Natural killer cell (primary cell): ENCODE measurements around the gene SMARCC1. TPM values are rescaled to one million over a fixed set of nuclear protein-coding genes. Genes with fewer than 3 reads are reported as not detected.

ENCODE experiments used
- ATAC-seq, 3 donors: fragments of 150-1000 bp in 2 of 3; fragments of 200-7000 bp in 1 of 3; cut with Tn5 transposase; 1 replicate in 1 of 3; 2 replicates in 2 of 3; pipeline ENCODE4 v1.10.0; 2021; ENCODE audit warnings: mild to moderate bottlenecking in 2 of 3, moderate library complexity in 2 of 3
- DNase-seq, 2 donors: peaks; one replicate each; pipeline versions ENCODE4 v3.0.0 to v3.0.0-alpha.2; 2013 to 2021; ENCODE audit warnings: mixed read lengths in 1 of 2
- H3K27ac ChIP-seq: one replicate; pipeline ENCODE4 v1.5.1; 2013; ENCODE audit warnings: mild to moderate bottlenecking, low read length
- H3K27me3 ChIP-seq: one replicate; pipeline ENCODE4 v1.6.1; 2013; ENCODE audit warnings: low read length; ENCODE audit not compliant: control insufficient read depth, insufficient read depth
- H3K36me3 ChIP-seq: one replicate; pipeline ENCODE4 v1.6.1; 2013; ENCODE audit warnings: low read length; ENCODE audit not compliant: control insufficient read depth, insufficient read depth
- H3K4me1 ChIP-seq: one replicate; pipeline ENCODE4 v1.6.1; 2013; ENCODE audit warnings: low read length; ENCODE audit not compliant: control insufficient read depth, insufficient read depth
- H3K4me3 ChIP-seq: one replicate; pipeline ENCODE4 v1.5.1; 2013; ENCODE audit warnings: low read length
- H3K9me3 ChIP-seq: one replicate; pipeline ENCODE4 v1.6.1; 2013; ENCODE audit warnings: low read length; ENCODE audit not compliant: control insufficient read depth, insufficient read depth
- H3K27ac Mint-ChIP-seq, 2 donors: one replicate each; pipeline ENCODE4 v1.8.0; 2022; ENCODE audit warnings: mild to moderate bottlenecking in 2 of 2, mixed read lengths in 2 of 2, moderate library complexity in 1 of 2
- H3K27me3 Mint-ChIP-seq, 2 donors: one replicate each; pipeline ENCODE4 v1.8.0; 2022; ENCODE audit warnings: low read depth in 2 of 2, mixed read lengths in 2 of 2
- H3K36me3 Mint-ChIP-seq: one replicate; pipeline ENCODE4 v1.8.0; 2022; ENCODE audit warnings: mixed read lengths
- H3K4me1 Mint-ChIP-seq, 2 donors: one replicate each; pipeline ENCODE4 v1.8.0; 2022; ENCODE audit warnings: mixed read lengths in 2 of 2
- H3K4me3 Mint-ChIP-seq: one replicate; pipeline ENCODE4 v1.8.0; 2022; ENCODE audit warnings: mild to moderate bottlenecking, moderate library complexity, mixed read lengths
- H3K9me3 Mint-ChIP-seq, 2 donors: one replicate each; pipeline ENCODE4 v1.8.0; 2022; ENCODE audit warnings: mixed read lengths in 2 of 2
- WGBS: methylation state at CpG from one replicate; pipeline ENCODE4 v1.1.7; 2013; ENCODE audit warnings: missing lambda C conversion rate; ENCODE audit not compliant: insufficient coverage; 5-methylcytosine and 5-hydroxymethylcytosine counted together
- intact Hi-C: fragments of 100-400 bp; cut with micrococcal nuclease; formaldehyde crosslinking; loops from one replicate; pipeline ENCODE4 v1.14.2; 2022
- total RNA-seq, 4 donors: library from RNA; stranded (reverse); fragments of 120-200 nt in 1 of 4; gene quantifications; one replicate each; pipeline versions ENCODE4 v1.2.3 to v1.2.4, GENCODE V29; 2013 to 2022
- TF ChIP-seq, protein P1 (sequence below): fragments of 200-600 bp; IDR thresholded peaks from one replicate; pipeline ENCODE4 v1.8.0; 2022; ENCODE audit warnings: antibody characterized with exemption

SMARCC1 gene
- total RNA-seq, 3 donors from 2014 or later (not counting 1 experiment from before 2014, with no cell fraction given): 96.1 to 108 (median 102) TPM

DNA sequence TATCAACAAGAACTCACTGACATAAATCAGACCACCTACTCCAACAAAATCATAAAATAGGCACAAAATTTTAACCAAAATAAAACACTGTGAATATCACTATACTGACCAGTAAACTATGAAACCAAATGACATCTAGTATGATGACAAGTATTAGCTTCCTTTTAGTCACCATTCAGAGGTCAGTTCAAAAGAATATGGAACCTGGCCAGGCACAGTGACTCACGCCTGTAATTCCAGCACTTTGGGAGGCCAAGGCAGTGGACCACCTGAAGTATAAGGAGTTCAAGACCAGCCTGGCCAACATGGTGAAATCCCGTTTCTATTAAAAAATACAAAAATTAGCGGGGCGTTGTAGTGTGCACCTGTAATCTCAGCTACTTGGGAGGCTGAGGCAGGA lies 65.8 kb downstream of the SMARCC1 start:
- no peak overlapping the region for H3K27ac ChIP-seq
- Mint-ChIP-seq H3K27me3 (no peaks in the 10 kb centered on the region), H3K4me1 (peaks cover 8 to 15% of the 10 kb centered on the region in 2 donors), H3K9me3 (no peaks in the 10 kb centered on the region), H3K27ac (peak overlapping the region in 1 of 2 donors; percentile 5), H3K36me3 (peaks cover 4% of the 10 kb centered on the region), H3K4me3 (no peak overlapping the region)
- no peak for ATAC-seq
- H3K4me1 ChIP-seq: no peaks in the 10 kb centered on the region
- DNase-seq: no peak
- 95% methylated on average over 4 of the region's 4 CpGs for WGBS
- intact Hi-C loops: no loop called here
- TF ChIP-seq, protein P1, sequence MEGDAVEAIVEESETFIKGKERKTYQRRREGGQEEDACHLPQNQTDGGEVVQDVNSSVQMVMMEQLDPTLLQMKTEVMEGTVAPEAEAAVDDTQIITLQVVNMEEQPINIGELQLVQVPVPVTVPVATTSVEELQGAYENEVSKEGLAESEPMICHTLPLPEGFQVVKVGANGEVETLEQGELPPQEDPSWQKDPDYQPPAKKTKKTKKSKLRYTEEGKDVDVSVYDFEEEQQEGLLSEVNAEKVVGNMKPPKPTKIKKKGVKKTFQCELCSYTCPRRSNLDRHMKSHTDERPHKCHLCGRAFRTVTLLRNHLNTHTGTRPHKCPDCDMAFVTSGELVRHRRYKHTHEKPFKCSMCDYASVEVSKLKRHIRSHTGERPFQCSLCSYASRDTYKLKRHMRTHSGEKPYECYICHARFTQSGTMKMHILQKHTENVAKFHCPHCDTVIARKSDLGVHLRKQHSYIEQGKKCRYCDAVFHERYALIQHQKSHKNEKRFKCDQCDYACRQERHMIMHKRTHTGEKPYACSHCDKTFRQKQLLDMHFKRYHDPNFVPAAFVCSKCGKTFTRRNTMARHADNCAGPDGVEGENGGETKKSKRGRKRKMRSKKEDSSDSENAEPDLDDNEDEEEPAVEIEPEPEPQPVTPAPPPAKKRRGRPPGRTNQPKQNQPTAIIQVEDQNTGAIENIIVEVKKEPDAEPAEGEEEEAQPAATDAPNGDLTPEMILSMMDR: no peak
- H3K9me3 ChIP-seq: no peaks in the 10 kb centered on the region
- peaks cover 53% of the 10 kb centered on the region for H3K36me3 ChIP-seq
- H3K27me3 ChIP-seq: no peaks in the 10 kb centered on the region
- H3K4me3 ChIP-seq: no peak overlapping the region

DNA sequence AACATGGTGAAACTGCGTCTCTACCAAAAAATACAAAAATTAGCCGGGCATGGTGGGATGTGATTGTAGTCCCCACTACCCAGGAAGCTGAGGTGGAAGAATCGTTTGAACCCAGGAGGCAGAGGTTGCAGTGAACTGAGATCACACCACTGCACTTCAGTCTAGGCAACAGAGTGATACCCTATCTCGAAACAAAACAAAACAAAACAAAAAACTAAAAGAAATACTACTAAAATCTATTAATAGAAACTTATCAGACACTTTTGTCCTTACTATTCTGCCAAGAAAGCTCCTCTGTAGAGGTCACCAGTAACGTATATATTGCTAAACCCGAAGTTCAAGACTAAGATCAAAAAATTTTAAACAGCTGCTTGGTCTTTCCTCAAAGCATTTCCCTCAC lies 67.1 kb downstream of the SMARCC1 start:
- no peaks in the 10 kb centered on the region for H3K27me3 ChIP-seq
- TF ChIP-seq, protein P1: no peak
- H3K27ac ChIP-seq: no peak overlapping the region
- WGBS: 93% methylated on average over 6 of the region's 6 CpGs
- Mint-ChIP-seq H3K36me3 (peaks cover 4% of the 10 kb centered on the region), H3K9me3 (no peaks in the 10 kb centered on the region), H3K4me1 (peaks cover 8 to 14% of the 10 kb centered on the region in 2 donors), H3K27ac (peak overlapping the region in 1 of 2 donors; percentile 5), H3K27me3 (no peaks in the 10 kb centered on the region), H3K4me3 (no peak overlapping the region)
- ATAC-seq (no peak), DNase-seq (no peak)
- H3K4me1 ChIP-seq: no peaks in the 10 kb centered on the region
- H3K9me3 ChIP-seq: no peaks in the 10 kb centered on the region
- intact Hi-C loops: no loop called here
- no peak overlapping the region for H3K4me3 ChIP-seq
- peaks cover 53% of the 10 kb centered on the region for H3K36me3 ChIP-seq

DNA sequence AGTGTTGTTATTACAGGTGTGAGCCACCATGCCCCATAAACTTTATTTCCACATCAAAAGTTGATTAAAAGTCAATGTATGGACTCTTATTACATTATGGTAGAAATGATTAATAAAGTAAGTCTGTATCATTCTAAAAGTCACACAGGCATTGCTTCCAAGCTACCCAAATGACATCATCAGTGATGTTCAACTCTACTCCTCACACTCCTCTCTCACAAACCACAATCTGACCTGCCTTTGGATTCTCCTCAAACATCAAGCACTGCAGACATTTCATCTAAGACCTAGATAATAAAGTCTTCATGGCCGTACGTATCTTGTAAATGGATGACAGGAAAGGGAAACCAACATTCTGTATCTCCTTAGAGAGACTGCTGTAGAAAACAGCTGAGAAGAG lies 68.0 kb downstream of the SMARCC1 start:
- no peak overlapping the region for H3K27ac ChIP-seq
- H3K4me1 Mint-ChIP-seq: peaks cover 8 to 14% of the 10 kb centered on the region in 2 donors
- no peak overlapping the region for H3K4me3 Mint-ChIP-seq
- H3K9me3 Mint-ChIP-seq: no peaks in the 10 kb centered on the region
- peaks cover 4% of the 10 kb centered on the region for H3K36me3 Mint-ChIP-seq
- no peaks in the 10 kb centered on the region for H3K27me3 ChIP-seq
- H3K4me3 ChIP-seq: no peak overlapping the region
- H3K27ac Mint-ChIP-seq: no peak overlapping the region
- H3K9me3 ChIP-seq: no peaks in the 10 kb centered on the region
- no peak for ATAC-seq
- TF ChIP-seq, protein P1: no peak
- no peaks in the 10 kb centered on the region for H3K27me3 Mint-ChIP-seq
- intact Hi-C loops: no loop called here
- WGBS: 90% methylated on average over 2 of the region's 2 CpGs
- no peaks in the 10 kb centered on the region for H3K4me1 ChIP-seq
- peaks cover 54% of the 10 kb centered on the region for H3K36me3 ChIP-seq
- no peak for DNase-seq

DNA sequence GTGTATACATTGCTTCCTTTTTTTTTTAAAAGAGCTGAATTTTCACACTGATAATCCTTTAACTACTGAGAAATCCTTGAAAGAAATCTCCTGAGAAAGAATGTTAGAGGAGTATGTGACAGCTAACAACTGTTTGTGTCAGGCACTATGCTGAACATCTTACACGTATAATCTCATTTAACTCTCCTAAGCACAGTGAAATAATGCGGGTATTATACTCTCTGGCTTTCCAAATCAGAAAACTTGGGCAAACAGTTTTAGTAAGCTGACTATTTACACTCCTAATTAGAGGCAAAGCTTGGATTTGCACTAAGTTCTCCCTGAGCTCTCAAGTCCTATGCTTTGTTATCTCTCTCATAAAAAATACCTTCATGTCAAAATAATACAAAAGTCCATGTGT lies 69.3 kb downstream of the SMARCC1 start:
- DNase-seq (no peak), ATAC-seq (no peak)
- Histone ChIP-seq H3K27me3 (no peaks in the 10 kb centered on the region), H3K4me3 (no peak overlapping the region), H3K4me1 (no peaks in the 10 kb centered on the region), H3K36me3 (peaks cover 53% of the 10 kb centered on the region), H3K27ac (no peak overlapping the region), H3K9me3 (no peaks in the 10 kb centered on the region)
- TF ChIP-seq, protein P1: no peak
- intact Hi-C loops: no loop called here
- Mint-ChIP-seq H3K4me3 (no peak overlapping the region), H3K27ac (no peak overlapping the region), H3K4me1 (peaks cover 8 to 14% of the 10 kb centered on the region in 2 donors), H3K27me3 (no peaks in the 10 kb centered on the region), H3K36me3 (peaks cover 4% of the 10 kb centered on the region), H3K9me3 (no peaks in the 10 kb centered on the region)
- 100% methylated on average over 2 of the region's 2 CpGs for WGBS
